NCI-H774 (cell line): Measurements from ENCODE around the gene ACSBG1.

Source experiments
- DNase-seq: peaks from one replicate; lab custom pipeline; 2025; lab: John Stamatoyannopoulos, UW

The ACSBG1 gene

DNA sequence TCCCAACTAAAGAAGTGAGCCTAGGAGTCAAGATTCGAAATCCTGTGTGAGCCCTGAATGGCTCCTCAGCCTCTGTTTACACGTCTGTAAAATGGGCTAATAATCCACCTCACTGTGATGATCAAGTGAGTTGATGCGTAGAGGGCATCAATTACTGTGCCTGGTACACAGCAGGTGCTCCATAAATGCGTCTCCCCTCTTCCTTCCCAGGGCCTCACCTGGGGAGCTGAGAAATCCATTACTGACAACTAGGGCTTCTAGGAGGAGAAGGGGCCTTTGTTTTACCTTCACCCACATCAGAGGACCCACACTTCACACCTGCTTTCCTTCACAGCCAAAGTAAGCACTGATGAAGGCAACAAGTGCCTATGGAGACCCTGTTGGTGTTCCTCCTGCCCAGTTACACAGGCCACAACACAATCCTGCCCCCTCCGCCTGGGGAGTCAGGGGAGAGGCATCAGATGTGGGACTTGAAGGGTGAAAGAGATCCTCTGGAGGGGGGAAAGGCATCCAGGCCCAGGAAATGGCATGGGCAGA, 104.5 kb downstream of the ACSBG1 start:
- no peak for DNase-seq

- no peak for DNase-seq
Measured at GRCh38 chr15:78129077-78129750, 105.2 kb downstream of the ACSBG1 start.

GRCh38 chr15:78127882-78128281, 106.5 kb downstream of the ACSBG1 start:
- peak; percentile 36 for DNase-seq

GRCh38 chr15:78125267-78125666, 109.1 kb downstream of the ACSBG1 start:
- DNase-seq: no peak

- DNase-seq: no peak
Measured at GRCh38 chr15:78120523-78120922, 113.8 kb downstream of the ACSBG1 start.
